ENCODE results near the gene GAS7.

- no peak for TF ChIP-seq CREB3 (tag; conservative IDR thresholded peaks at IDR 0.05; ENCODE audit: low read depth)
- TF ChIP-seq ZBTB34 (CRISPR knock-in tag; IDR thresholded peaks at IDR 0.05): no peak
- TF ChIP-seq ZNF24 (IDR thresholded peaks at IDR 0.05): no peak
- no peak for TF ChIP-seq PRDM10 (IDR thresholded peaks at IDR 0.05; ENCODE audit: partially characterized antibody)
- no peak for TF ChIP-seq KAT2B (IDR thresholded peaks at IDR 0.05; ENCODE audit: low read depth, low read length)
- no peak for TF ChIP-seq EP300 (IDR thresholded peaks at IDR 0.05; ENCODE audit: low read length)
- TF ChIP-seq HMG20A (CRISPR knock-in tag; conservative IDR thresholded peaks at IDR 0.05): no peak
- no peak for TF ChIP-seq TAF9B (IDR thresholded peaks at IDR 0.05; ENCODE audit: partially characterized antibody)
- no peak for TF ChIP-seq USF1 (CRISPR knock-in tag; IDR thresholded peaks at IDR 0.05)
- TF ChIP-seq CTCF (IDR thresholded peaks at IDR 0.05 in 2 of 3, conservative IDR thresholded peaks at IDR 0.05 in 1 of 3; ENCODE audit: insufficient read depth in 2 of 3, low read depth in 1 of 3, low read length in 3 of 3): no peak
- TF ChIP-seq CEBPB (tag; IDR thresholded peaks at IDR 0.05): no peak
Observed at GRCh38 chr17:10018461-10018891, 179.9 kb downstream of the GAS7 start.
